Stimulated activated CD8-positive, alpha-beta memory T cell treated with anti-CD3 and anti-CD28 coated beads, Interleukin-12 subunit alpha, Interleukin-12 subunit beta, amount 100 ng/mL, for 4 hours (primary cell): ENCODE measurements around the gene ARVCF.

ENCODE experiments used
- DNase-seq: peaks from one replicate; pipeline ENCODE4 v3.0.0-alpha.2; 2020; ENCODE audit warnings: low read depth

ARVCF gene

GRCh38 chr22:20031732-20032406 lies 15.2 kb upstream of the ARVCF start:
- no peak for DNase-seq

DNA sequence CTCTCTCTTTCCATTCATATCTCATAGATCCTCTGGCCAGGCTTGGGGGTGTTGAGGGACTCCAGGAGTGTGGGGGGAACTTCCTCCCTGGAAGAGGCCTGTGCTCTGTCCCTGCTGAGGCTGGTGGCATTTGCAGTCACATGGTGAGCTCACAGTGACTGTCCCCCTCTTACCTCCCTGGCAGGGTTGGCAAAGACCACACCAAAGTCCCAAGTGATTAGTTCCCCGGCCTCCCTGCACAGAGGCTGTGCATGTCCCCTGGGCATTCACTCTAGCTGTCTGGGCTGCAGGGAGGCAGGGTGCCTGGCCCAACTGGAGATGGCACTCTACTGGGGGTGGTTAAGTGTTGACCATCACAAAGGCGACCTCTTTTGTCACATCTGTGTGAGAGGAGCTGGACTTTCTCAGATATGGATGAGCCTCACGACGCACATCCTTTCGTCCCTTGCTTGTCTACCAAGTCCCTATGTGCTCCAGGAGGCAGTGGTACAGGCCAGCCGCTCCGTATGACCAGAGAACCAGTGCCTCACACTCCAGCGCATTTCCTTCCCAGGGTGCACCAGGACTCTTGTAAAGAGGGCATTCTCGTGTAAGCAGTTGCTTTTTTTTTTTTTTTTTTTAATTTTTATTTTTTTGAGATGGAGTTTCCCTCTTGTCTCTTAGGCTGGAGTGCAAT lies 13.1 kb upstream of the ARVCF start:
- DNase-seq: no peak

- no peak for DNase-seq
Observed at GRCh38 chr22:20028855-20029549, 12.4 kb upstream of the ARVCF start.

- DNase-seq: no peak
Observed at GRCh38 chr22:20027966-20028854, 11.6 kb upstream of the ARVCF start.

DNA sequence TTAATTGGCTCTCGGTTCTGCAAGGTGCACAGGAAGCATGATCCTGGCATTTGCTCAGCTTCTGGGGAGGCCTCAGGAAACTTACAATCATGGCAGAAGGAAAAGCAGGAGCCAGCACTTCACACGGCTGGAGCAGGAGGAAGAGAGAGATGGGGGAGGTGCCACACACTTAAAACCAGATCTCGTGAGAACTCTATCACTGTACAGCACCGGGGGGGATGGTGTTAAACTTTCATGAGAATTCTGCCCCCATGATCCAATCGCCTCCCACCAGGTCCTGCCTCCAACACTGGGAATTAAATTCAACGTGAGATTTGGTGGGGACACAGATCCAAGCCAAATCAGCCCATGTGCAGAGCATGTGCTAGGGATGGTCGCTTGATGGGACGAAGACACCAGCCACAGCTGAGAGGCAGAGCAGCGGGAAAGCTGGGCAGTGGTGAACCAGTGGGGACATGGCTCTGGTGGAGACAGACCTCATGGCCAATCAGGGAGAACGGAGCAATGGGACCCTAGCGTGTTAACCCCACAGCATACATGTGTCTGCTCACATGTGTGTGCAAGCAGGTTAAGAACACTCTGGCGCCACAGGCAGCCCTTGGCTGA lies 10.5 kb upstream of the ARVCF start:
- DNase-seq: no peak

DNA sequence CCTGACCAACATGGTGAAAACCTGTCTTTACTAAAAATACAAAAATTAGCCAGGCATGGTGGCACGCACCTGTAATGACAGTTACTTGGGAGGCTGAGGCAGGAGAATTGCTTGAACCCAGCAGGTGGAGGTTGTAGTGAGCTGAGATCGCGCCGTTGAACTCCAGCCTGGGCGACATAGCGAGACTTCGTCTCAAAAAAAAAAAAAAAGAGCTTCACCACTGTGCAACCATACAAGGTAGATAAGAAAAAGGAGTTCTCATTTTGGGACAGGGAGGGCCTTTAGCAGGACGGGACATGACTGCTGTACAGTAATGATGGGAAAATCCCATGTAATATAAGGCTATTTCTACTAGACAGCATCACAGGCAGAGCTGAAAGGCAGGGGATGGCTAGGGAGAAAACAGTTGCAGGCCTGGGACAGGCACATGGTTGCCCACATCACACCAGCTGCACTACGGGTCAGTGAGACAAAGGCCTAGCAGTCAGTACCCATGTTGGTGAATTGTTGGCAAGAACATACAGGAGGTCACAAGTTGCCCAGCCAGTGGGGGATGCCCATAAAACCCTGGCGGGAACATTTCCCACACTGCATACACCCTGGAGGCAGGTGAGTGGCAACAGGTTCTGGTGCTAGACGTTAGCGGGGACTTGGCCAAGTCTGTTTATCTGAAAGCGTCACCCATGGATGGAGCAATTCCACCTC lies 9.7 kb upstream of the ARVCF start:
- no peak for DNase-seq

DNA sequence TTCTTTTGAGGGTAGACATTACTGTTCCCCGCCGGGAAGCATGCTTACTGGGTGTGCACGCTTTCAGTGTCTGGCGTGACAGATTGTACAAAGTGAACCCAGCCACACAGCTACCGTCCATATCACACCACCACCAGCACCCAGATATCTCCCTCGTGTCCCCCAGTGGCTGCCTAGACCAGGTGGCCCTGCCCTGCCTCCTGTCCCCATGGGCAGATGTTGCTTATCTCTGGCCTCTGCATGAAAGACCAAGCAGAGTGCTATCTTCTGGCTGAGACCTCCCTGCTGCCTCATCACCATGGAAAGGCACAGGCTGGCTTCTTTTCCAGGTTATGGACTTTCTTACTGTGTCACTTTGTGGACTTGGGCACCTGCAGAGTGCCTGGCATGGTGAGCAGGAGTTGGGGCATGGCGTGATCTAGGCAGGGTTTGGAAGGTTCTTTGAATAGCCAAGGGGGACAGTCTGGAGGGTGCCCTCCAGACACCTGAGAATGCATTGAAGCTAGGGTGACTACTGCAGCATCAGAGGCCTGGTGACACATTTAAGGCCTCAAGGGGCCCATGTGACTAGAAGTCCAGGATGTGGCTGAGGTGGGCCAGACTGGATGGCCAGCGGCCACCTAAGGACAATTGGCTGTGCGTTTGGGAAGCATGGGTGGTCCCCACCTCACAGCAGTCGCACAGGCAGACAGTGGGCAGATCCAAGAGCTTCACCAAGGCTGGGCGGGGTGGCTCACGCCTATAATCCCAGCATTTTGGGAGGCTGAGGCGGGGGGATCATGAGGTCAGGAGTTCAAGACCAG lies 9.0 kb upstream of the ARVCF start:
- no peak for DNase-seq

GRCh38 chr22:20024650-20025397 lies 8.2 kb upstream of the ARVCF start:
- no peak for DNase-seq

GRCh38 chr22:20024225-20024624 lies 7.6 kb upstream of the ARVCF start:
- DNase-seq: no peak

DNA sequence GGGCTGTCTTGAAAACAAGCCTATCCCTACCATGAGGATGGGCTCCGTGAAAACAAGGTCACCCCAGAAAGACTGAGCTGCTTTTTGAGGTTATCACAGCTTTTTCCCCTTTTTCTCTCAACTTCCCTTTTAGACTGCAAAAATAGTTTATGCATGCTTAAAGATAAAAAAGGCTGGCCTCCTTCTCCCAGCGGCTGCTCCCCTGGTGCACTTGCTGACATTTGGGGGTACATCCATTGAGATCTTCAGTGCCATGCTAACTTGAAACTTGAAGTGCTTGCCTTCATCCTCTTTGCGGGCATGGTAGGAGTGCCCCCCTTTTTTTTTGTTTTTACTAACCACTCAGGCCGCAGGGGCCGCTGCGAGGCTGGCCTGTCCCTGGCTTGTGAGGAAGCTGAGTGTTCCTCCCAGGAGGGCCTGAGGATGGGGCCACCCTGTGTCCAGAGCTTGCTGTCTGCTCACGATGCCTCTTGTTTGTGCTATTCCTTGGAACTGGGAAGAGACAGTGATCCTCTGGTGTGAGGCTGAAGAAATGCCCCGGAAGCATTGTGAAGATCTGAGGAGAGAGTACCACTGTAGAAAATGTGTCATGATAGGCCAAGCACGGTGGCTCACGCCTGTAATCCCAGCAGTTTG lies 6.5 kb upstream of the ARVCF start:
- no peak for DNase-seq

DNA sequence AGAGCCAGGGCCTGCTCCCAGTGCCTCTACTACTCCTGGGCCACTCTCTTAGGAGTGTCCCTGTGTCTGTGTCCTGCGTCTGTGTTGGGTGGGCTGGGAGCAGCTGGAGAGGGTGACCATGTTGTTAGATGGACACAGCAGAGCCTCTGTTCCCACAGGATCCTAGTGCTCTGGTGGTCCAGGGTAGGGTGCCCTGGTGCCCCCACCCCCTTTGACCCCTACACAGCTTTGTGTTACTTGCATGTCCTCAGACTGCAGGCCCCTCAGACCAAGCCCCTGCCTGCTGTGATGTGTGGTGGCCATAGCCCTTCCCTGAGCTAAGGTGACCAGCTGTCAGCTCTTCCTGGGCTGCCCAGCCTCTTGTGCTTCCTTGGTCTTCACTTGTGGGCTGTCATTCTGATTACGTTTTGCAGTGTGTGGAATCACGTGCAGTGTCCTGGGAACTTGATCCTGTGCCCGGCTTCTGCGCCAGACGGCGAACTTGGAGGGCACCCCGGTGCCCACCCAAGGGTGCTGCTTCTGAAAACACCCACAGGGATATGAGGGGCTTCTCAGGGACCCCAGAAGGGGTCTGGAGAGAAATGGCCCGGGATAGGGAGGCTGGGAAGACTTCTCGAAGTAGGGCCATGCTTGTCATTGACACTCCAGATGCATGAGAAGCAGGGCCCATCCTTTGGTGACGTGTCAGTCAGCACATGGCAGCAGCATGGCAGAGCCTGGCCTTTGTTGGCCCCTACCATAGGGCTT lies 5.8 kb upstream of the ARVCF start:
- DNase-seq: no peak

DNA sequence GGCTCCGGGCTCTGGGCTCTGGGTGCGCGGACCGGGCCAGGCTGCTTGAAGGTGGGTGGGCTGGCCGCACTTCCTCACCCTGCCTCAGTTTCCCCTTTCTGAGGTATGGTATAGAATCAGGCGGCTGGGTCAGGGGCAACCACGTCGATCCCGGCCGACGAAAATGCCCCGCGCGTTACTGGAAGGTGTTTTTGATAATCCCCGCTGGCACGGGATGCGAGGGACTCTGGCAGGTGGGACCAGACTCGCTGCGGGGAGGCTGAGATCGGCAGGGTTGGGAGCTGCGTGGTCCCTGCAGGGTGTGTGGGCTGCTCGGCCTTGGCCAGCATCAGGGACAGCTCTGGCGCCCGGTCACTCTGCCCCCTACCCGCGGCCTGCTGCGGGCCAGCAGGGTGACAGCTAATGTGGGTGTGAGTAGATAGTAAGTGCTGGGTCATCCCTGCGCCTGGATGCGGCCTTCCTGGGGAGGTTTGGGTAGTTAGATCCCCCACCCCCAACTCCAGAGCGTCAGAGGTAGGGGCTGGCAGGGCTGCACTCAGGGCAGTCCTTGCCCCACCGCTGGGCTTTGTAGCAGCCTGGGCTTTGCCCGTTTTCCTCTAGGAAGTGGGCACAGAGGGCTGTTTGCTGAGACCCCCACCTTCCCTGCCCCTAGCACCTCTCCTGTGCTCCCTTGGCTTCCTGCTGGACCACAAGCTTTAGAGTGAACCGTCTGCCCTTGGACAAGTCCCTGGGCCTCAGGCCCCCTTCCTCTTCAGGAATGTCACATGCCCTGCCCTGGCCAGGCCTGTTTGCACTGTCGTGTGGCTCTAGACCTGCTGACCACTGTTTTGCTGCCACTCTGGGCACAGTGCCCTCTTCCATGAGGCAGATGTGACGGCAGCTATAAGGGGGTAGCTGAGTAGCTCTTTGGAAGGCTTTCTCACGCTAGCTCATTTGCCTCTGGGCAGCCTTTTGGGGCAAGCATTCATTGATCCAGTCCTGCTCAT lies 4.9 kb upstream of the ARVCF start:
- DNase-seq: no peak

GRCh38 chr22:20020533-20021195 lies 4.0 kb upstream of the ARVCF start, which contains the start of gene TANGO2:
TSS of gene TANGO2 (plus strand) at chr22:20021110. CDS start at chr22:20036799, 15,689 bp downstream.
- DNase-seq: peak; percentile 91

DNA sequence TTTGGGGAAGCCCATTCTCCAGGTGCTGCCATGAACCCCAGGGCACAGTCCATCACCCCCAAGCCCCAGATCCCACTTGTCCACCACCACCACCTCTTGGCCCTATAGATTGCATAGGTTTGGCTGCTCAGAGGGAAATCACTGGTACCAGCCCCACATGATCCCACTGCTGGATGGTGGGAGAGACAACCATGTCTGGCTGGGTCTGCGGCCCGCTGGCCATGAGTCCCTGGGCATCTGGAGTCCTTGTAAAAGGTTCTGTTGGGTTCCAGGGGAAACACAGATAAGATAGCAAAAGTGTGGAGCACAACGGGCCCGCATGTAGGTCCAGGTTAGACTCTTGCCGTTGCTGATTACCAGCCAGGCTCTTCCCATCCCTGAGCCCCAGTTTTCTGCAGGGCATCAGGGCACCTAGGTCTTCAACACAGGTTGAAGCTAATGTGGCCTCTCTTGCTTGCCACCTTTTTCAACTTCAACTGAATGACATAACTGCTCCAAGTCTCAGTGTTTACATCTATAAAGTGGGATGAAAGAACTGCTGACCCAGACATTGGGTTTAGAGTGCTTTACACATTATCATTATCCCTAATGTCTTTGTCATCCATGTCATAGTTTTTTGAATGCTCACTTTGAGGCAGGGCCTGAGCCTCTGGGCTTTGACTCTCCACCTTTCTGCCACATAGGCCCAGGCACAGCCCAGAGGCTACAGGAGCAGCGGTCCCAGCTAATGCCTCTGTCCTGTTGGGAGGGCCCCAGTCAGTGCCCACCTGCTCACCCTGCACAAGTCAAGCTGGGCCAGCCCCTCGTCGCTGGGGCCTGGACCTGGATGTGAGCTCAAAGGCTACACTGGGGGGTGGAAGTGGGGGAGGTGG lies 3.3 kb upstream of the ARVCF start:
- DNase-seq: no peak

GRCh38 chr22:20018001-20018400 lies 1.4 kb upstream of the ARVCF start:
- DNase-seq: no peak

DNA sequence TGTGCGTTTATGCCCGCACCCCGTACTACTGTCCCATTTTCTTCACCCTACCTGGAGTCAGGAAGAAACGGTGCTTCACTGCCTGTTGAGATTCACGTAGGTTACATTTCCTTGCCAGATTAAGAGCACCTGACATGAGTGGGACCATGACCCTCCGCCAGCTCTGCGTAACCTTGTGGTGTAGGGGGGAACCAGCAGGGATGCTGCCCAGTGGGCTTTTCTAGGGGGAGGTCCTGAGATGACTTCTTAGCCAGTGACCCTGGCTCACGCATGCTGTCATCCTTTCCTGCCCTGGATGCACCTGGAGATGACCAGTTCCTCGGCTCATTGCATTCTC lies 967 bp upstream of the ARVCF start:
- DNase-seq: no peak
